Osteocyte (in vitro differentiated cells): ENCODE measurements around the gene LAPTM5. TPM values are rescaled to one million over a fixed set of nuclear protein-coding genes. Genes with fewer than 3 reads are reported as not detected.
A peak's percentile ranks its signal among the peaks of the same experiment; 100 is the strongest.

ENCODE experiments used
- DNase-seq: peaks from one replicate; pipeline ENCODE4 v3.0.0; 2021; ENCODE audit warnings: mixed read lengths; ENCODE audit not compliant: unreplicated experiment; ENCODE audit errors: extremely low spot score
- H3K27ac Mint-ChIP-seq: one replicate; pipeline ENCODE4 v1.8.0; 2021; ENCODE audit warnings: mild to moderate bottlenecking, mixed read lengths; ENCODE audit not compliant: unreplicated experiment
- H3K27me3 Mint-ChIP-seq: one replicate; pipeline ENCODE4 v1.8.0; 2021; ENCODE audit warnings: mixed read lengths; ENCODE audit not compliant: unreplicated experiment
- H3K36me3 Mint-ChIP-seq: one replicate; pipeline ENCODE4 v1.8.0; 2021; ENCODE audit warnings: mixed read lengths; ENCODE audit not compliant: unreplicated experiment
- H3K4me1 Mint-ChIP-seq: one replicate; pipeline ENCODE4 v1.8.0; 2021; ENCODE audit warnings: mixed read lengths; ENCODE audit not compliant: unreplicated experiment
- H3K4me3 Mint-ChIP-seq: one replicate; pipeline ENCODE4 v1.8.0; 2021; ENCODE audit warnings: mild to moderate bottlenecking, moderate library complexity, mixed read lengths; ENCODE audit not compliant: unreplicated experiment
- H3K9me3 Mint-ChIP-seq: one replicate; pipeline ENCODE4 v1.8.0; 2021; ENCODE audit warnings: mixed read lengths; ENCODE audit not compliant: unreplicated experiment
- CTCF ChIP-seq: fragments of 200-600 bp; sonication (generic); IDR thresholded peaks from 2 replicates; pipeline ENCODE4 v1.5.0; 2021; ENCODE audit warnings: antibody characterized with exemption, mild to moderate bottlenecking, moderate library complexity
- total RNA-seq: library from RNA; stranded (reverse); gene quantifications from 2 replicates; pipeline ENCODE4 v1.2.1, GENCODE V29; 2021

The LAPTM5 gene
- total RNA-seq, 1 donor from 2014 or later = not detected

DNA sequence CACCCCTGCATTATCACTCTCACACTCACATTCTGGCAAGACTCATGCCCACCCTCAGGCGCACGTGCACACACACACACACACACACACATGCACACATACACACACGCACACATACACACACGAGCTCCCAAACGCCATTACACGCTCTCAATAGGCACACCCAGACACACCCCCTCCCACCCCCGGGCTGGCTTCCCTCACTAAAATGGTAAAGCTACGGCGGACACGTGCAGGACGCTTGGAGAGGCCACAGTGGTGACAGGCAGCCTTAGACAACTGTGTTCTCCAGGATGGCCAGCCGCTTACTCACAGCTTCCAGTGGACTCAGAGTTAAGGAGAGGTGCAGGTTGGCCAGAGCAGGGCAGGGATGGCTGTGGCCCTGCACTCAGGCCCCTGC, 44.3 kb downstream of the LAPTM5 start:
- Mint-ChIP-seq H3K27me3 (peaks cover 15% of the 10 kb centered on the region), H3K4me3 (no peak overlapping the region), H3K9me3 (peaks cover 5% of the 10 kb centered on the region), H3K36me3 (no peaks in the 10 kb centered on the region), H3K4me1 (peaks cover 2% of the 10 kb centered on the region), H3K27ac (no peak overlapping the region)
- no peak for TF ChIP-seq CTCF
- DNase-seq = no peak

DNA sequence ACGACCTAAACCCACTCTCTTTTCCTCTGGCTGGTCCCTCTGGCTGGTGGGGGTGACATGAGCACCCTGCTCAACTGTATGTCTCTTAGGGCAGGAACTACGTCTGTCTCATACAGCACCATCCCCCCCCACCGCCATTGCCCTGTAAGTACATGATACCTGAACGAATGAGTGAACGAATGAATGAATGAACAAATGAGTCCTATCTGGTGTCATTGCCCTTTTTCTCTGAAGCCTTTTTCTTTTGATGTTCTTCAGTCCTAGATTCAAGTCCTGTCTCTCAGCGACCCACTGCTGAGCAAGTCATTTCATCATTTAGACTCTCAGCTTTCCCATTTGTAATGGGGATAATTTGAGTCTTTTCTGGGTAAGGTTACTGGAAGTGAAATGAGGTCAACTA, 45.0 kb downstream of the LAPTM5 start:
- no peak overlapping the region for H3K27ac Mint-ChIP-seq
- DNase-seq = no peak
- peaks cover 5% of the 10 kb centered on the region for H3K9me3 Mint-ChIP-seq
- H3K36me3 Mint-ChIP-seq = no peaks in the 10 kb centered on the region
- no peak overlapping the region for H3K4me3 Mint-ChIP-seq
- peaks cover 15% of the 10 kb centered on the region for H3K27me3 Mint-ChIP-seq
- TF ChIP-seq CTCF = no peak
- no peaks in the 10 kb centered on the region for H3K4me1 Mint-ChIP-seq

DNA sequence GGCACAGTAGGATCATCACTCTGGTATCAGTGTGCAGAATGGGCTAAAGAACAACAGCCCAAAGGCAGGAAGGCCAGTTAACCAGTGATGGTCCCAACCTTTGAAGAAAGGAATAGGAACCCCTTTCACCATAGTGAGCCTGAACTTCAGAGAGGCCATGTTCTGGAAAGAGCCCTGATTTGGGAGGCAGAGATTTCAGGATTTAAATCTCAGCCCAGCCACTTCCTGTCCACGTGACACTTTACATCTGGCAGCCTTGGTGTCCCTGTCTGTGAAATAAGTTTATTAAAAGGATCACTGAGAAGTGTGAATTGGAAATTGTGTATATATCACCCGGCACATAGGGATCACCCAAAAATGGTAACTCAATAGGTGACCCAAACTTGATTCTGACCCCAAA, 47.2 kb downstream of the LAPTM5 start:
- no peak for DNase-seq
- no peaks in the 10 kb centered on the region for H3K4me1 Mint-ChIP-seq
- H3K4me3 Mint-ChIP-seq = no peak overlapping the region
- H3K36me3 Mint-ChIP-seq = no peaks in the 10 kb centered on the region
- H3K9me3 Mint-ChIP-seq = peaks cover under 1% of the 10 kb centered on the region
- TF ChIP-seq CTCF = no peak
- peaks cover 23% of the 10 kb centered on the region for H3K27me3 Mint-ChIP-seq
- H3K27ac Mint-ChIP-seq = no peak overlapping the region

GRCh38 chr1:30708361-30708728, 49.2 kb downstream of the LAPTM5 start:
- Mint-ChIP-seq H3K27ac (no peak overlapping the region), H3K4me1 (no peaks in the 10 kb centered on the region), H3K36me3 (no peaks in the 10 kb centered on the region), H3K9me3 (no peaks in the 10 kb centered on the region), H3K27me3 (peaks cover 26% of the 10 kb centered on the region), H3K4me3 (no peak overlapping the region)
- no peak for TF ChIP-seq CTCF
- DNase-seq = no peak

DNA sequence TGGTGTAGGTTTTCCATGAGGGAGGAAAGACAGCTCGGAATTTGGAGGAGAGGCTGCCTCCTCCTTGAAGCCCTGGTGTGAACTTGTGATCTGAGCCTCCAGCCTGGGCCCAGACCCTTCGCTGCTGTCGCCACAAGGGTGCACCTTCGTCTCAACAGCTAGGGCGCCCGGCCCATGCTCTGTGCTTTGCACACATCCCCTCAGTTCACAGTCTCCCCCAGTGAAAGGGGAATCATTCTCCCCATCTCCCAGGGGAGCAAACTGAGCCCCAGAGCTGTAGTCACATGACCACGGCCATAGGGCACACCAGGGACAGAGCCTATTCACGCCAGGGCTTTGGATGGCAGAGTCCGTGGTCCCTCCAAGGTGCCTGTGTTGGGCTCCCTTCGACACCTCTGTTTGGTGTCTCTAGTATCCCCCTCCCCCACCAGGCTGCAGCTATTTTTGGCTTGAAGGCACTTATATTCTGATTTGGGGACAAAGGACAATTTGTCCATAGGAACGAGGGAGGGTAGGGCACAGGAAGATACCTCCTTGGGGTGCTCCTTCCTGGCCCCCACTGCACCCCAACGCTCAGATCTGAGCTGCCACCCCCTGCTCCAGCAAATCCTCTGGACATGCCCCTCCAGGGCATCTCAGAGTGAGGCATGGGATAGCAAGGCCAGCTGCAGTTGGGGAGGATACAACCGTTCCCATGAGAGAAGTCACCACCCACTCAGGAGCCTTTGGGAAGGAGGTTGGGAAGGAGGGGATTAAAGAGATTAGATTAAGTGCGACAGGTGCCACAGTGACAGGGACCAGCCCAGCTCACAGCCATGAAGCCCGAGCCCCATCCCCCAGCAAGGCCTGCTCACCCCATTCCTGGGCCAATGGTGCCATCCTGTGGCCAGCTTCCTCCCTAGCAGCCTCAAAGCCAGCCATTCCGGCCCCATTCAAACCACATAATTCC, 49.9 kb downstream of the LAPTM5 start:
- Mint-ChIP-seq H3K4me3 (no peak overlapping the region), H3K27me3 (peaks cover 24% of the 10 kb centered on the region), H3K27ac (no peak overlapping the region), H3K36me3 (no peaks in the 10 kb centered on the region), H3K4me1 (no peaks in the 10 kb centered on the region), H3K9me3 (no peaks in the 10 kb centered on the region)
- no peak for DNase-seq
- peak; percentile 91 for TF ChIP-seq CTCF
